MM.1S (cell line): ENCODE data around the gene STARD8.

ENCODE experiments used
- DNase-seq: peaks from one replicate; pipeline ENCODE4 v3.0.0-alpha.2; 2015
- H2AFZ ChIP-seq: fragments of 300-600 bp; sonication (generic); 2 replicates; pipeline ENCODE4 v1.6.0; 2016; ENCODE audit warnings: antibody characterized with exemption, low read length
- H3F3A ChIP-seq: fragments of 300-600 bp; sonication (generic); 2 replicates; pipeline ENCODE4 v1.6.1; 2016; ENCODE audit warnings: mild to moderate bottlenecking, antibody characterized with exemption, low read length, moderate library complexity, mixed read lengths; ENCODE audit not compliant: insufficient read depth
- H3K27ac ChIP-seq: fragments of 300-600 bp; sonication (generic); 2 replicates; pipeline ENCODE4 v1.5.1; 2016; ENCODE audit warnings: mild to moderate bottlenecking, low read length
- H3K27me3 ChIP-seq: fragments of 300-600 bp; sonication (generic); replicated peaks from 2 replicates; pipeline ENCODE4 v1.6.0; 2016; ENCODE audit warnings: low read length; ENCODE audit not compliant: insufficient read depth
- H3K36me3 ChIP-seq: fragments of 300-600 bp; sonication (generic); replicated peaks from 2 replicates; pipeline ENCODE4 v1.6.1; 2016; ENCODE audit warnings: mild to moderate bottlenecking, low read length, mixed read lengths; ENCODE audit not compliant: insufficient read depth
- H3K4me1 ChIP-seq: fragments of 300-600 bp; sonication (generic); 2 replicates; pipeline ENCODE4 v1.6.1; 2016; ENCODE audit warnings: low read length, mixed read lengths
- H3K4me2 ChIP-seq: fragments of 300-600 bp; sonication (generic); 2 replicates; pipeline ENCODE4 v1.6.0; 2016; ENCODE audit warnings: low read depth, low read length
- H3K4me3 ChIP-seq: fragments of 300-600 bp; sonication (generic); 2 replicates; pipeline ENCODE4 v1.5.1; 2016; ENCODE audit warnings: low read length, mixed read lengths
- H3K79me2 ChIP-seq: fragments of 300-600 bp; sonication (generic); 2 replicates; pipeline ENCODE4 v1.6.1; 2016; ENCODE audit warnings: mixed run types, low read length, mixed read lengths
- H3K9ac ChIP-seq: fragments of 300-600 bp; sonication (generic); 2 replicates; pipeline ENCODE4 v1.6.1; 2016; ENCODE audit warnings: low read length, mixed read lengths
- H3K9me2 ChIP-seq: fragments of 300-600 bp; sonication (generic); replicated peaks from 2 replicates; pipeline ENCODE4 v1.6.1; 2016; ENCODE audit warnings: mild to moderate bottlenecking, low read length, mixed read lengths; ENCODE audit not compliant: insufficient read depth
- H3K9me3 ChIP-seq: fragments of 300-600 bp; sonication (generic); replicated peaks from 2 replicates; pipeline ENCODE4 v1.6.1; 2016; ENCODE audit warnings: mild to moderate bottlenecking, low read length, mixed read lengths; ENCODE audit not compliant: insufficient read depth
- H4K20me1 ChIP-seq: fragments of 300-600 bp; sonication (generic); 2 replicates; pipeline ENCODE4 v1.6.1; 2016; ENCODE audit warnings: mild to moderate bottlenecking, low read length, moderate library complexity, mixed read lengths; ENCODE audit not compliant: insufficient read depth
- EZH2 ChIP-seq: fragments of 300-600 bp; sonication (generic); optimal IDR thresholded peaks from 2 replicates; pipeline ENCODE3; 2017; ENCODE audit warnings: low read depth, mild to moderate bottlenecking, antibody characterized with exemption, low read length, mixed read lengths
- EZH2phosphoT487 ChIP-seq: fragments of 300-600 bp; sonication (generic); IDR thresholded peaks from 2 replicates; pipeline ENCODE4 v1.6.1; 2018; ENCODE audit warnings: antibody characterized with exemption, low read length
- TF ChIP-seq, protein P1 (sequence below): fragments of 300-600 bp; sonication (generic); IDR thresholded peaks from 2 replicates; pipeline ENCODE4 v1.5.1; 2016; ENCODE audit warnings: antibody characterized with exemption, low read length, mixed read lengths

The STARD8 gene

DNA sequence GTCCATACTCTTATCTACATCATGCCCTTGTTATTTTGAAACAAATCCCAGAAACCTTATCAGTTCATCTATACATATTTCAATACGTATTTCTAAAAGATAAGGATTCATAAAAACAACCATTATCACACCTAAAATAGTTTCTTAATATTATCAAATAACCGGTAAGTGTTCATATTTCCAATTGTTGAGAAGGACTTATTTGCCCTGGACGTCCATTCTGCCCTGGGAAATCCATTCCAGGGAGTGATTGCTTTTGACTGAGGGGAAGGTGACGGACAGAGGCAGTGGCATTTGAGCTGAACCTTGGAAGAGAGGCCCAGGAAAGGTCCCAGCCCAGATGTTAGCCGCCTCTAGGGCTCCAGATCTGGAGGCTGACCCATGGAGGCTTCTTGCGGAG lies 49.6 kb downstream of the STARD8 start:
- H3K9me3 ChIP-seq = no peaks in the 10 kb centered on the region
- no peaks in the 10 kb centered on the region for H3K27me3 ChIP-seq
- DNase-seq = no peak
- H3K79me2 ChIP-seq = peaks cover 51% of the 10 kb centered on the region
- no peak for TF ChIP-seq EZH2phosphoT487
- TF ChIP-seq, protein P1, sequence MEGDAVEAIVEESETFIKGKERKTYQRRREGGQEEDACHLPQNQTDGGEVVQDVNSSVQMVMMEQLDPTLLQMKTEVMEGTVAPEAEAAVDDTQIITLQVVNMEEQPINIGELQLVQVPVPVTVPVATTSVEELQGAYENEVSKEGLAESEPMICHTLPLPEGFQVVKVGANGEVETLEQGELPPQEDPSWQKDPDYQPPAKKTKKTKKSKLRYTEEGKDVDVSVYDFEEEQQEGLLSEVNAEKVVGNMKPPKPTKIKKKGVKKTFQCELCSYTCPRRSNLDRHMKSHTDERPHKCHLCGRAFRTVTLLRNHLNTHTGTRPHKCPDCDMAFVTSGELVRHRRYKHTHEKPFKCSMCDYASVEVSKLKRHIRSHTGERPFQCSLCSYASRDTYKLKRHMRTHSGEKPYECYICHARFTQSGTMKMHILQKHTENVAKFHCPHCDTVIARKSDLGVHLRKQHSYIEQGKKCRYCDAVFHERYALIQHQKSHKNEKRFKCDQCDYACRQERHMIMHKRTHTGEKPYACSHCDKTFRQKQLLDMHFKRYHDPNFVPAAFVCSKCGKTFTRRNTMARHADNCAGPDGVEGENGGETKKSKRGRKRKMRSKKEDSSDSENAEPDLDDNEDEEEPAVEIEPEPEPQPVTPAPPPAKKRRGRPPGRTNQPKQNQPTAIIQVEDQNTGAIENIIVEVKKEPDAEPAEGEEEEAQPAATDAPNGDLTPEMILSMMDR = no peak
- no peak for TF ChIP-seq EZH2
- H3K9me2 ChIP-seq = no peaks in the 10 kb centered on the region
- H3K4me2 ChIP-seq = no peak overlapping the region
- no peak overlapping the region for H3K9ac ChIP-seq
- no peaks in the 10 kb centered on the region for H3K36me3 ChIP-seq
- H3K27ac ChIP-seq = no peak overlapping the region
- H4K20me1 ChIP-seq = no peaks in the 10 kb centered on the region
- H2AFZ ChIP-seq = no peak overlapping the region
- H3K4me3 ChIP-seq = no peak overlapping the region
- peaks cover 17% of the 10 kb centered on the region; the same call in 1 of the 2 replicates for H3F3A ChIP-seq
- 0 out of 2 replicates have a peak, but pooled peaks cover 5% of the 10 kb centered on the region for H3K4me1 ChIP-seq

DNA sequence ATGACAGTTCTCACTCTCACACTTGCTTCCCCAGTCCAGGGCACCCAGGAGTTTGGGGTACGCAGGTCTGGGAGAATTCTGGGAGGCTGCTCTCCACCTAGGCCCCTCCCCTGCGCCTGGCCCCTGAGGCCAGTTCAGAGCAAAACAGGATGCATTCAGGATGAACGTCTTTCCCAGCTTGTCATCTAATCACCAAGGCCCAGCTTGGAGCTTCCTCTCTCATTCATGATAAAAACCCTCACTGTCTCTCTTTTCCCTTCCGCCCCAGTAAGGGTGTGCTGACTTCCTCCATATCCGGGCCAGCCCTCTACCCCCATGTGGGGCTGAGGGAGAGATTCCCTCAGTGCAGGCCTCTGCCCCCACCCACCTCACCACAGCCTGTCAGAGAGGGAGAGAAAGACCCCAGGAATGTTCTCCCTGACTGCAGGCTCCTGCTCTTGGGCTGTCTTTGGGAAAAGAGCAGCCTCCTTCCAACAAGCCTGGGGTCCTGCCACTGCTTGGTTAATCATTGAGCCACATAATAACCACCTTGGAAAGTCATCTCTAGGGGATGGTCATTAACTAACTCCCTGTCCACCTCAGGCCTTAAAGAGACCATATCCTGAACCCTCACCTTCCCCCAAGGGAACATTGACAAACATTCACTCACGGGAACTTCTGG lies 50.1 kb downstream of the STARD8 start:
- Histone ChIP-seq H4K20me1 (no peaks in the 10 kb centered on the region), H3K27me3 (no peaks in the 10 kb centered on the region), H3K36me3 (no peaks in the 10 kb centered on the region), H3K27ac (no peak overlapping the region), H3K4me1 (0 out of 2 replicates have a peak, but pooled peaks cover 5% of the 10 kb centered on the region), H3F3A (peaks cover 13% of the 10 kb centered on the region; the same call in 1 of the 2 replicates), H3K4me2 (no peak overlapping the region), H3K79me2 (peaks cover 51% of the 10 kb centered on the region), H2AFZ (no peak overlapping the region), H3K9ac (no peak overlapping the region), H3K9me3 (no peaks in the 10 kb centered on the region), H3K9me2 (no peaks in the 10 kb centered on the region), H3K4me3 (no peak overlapping the region)
- TF ChIP-seq EZH2phosphoT487 (no peak), EZH2 (no peak)
- TF ChIP-seq, protein P1 = no peak
- no peak for DNase-seq

DNA sequence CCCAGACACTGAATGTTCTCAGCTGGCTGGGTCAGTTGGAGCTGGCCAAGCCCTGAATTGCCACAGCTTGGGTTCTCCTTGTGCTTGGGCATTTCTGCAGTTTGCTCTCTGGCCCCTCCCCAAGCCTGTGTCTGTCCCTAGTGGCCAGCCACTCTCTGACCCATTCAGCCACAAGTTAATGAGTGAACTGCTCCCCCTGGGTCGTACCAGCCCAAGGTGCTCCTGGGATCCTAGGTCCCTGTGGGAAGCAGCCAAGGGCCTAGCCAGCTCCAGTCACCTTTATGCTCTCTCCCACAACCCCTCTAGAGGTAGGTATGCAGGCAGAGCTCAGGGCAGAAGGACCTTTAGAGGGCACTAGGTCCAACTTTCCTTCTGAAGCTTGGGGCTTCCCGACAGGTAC lies 51.5 kb downstream of the STARD8 start:
- Histone ChIP-seq H3K4me3 (no peak overlapping the region), H3K9ac (no peak overlapping the region), H3K27ac (no peak overlapping the region), H3K4me2 (no peak overlapping the region), H3F3A (0 out of 2 replicates have a peak, but pooled peaks cover 6% of the 10 kb centered on the region), H3K4me1 (no peaks in the 10 kb centered on the region), H3K27me3 (no peaks in the 10 kb centered on the region), H3K79me2 (peaks cover 51% of the 10 kb centered on the region), H3K36me3 (no peaks in the 10 kb centered on the region), H4K20me1 (no peaks in the 10 kb centered on the region), H3K9me3 (no peaks in the 10 kb centered on the region), H2AFZ (no peak overlapping the region), H3K9me2 (no peaks in the 10 kb centered on the region)
- TF ChIP-seq, protein P1 = no peak
- no peak for DNase-seq
